ENCODE data around the gene TBCD.

The TBCD gene

GRCh38 chr17:82889496-82890338 is 137.9 kb downstream of the TBCD start:
- DNase-seq = no peak

DNA sequence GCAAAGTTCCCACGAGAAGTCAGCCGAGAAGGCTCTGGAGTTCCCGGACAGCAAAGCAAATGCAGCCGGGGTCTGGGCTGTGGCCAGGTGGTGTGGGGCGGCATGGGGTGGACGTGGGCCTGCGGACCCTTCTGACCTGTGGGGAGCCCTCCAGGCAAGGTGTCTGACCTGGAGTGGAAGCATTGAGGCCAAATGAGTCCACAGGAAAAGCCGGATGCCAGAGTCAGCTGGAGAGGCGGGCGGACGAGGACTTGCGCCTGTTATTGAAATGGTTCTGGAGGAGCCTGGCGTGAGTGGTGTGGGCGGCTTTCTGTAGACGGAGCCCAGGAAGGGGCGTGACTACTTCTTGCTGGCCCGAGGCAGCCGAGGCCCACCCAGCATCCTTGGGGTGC is 138.5 kb downstream of the TBCD start:
- no peak for DNase-seq

DNA sequence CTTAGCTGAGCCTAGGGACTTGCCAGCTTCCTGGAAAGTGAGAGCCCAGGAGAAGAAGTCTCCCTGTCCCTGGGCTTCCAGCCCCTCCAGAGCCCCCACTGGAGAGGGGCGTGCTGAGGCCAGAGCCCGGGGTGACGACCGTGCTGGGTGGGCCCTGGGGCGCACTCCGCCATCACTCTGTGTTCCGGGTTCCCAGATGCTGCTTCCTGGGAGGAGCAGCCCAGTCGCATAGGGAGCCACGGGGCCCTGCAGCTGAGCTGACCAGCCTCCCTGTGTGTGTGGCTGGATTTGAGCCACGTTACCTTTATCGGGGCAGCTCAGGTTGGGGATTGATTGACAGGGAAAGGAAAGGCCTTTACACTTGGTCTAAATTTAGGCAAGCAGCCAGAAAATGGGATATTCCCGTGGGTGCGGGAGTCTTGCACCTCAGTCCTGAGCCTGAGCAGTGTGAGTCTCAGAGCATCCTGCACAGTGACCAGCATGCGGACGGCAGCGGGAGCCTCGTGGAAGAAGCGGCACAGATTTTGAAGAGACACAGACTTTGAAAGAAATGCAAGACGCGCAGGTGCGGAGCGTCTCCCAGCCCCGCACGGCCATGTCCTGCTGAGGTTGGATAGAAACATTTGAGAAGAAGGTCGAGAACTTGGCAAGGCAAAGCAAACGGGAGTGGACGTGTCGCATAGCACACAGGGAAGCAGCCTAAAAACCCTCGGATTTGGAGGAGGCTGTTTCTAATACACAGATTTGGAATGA is 139.2 kb downstream of the TBCD start:
- no peak for DNase-seq

GRCh38 chr17:82891911-82892310 is 140.0 kb downstream of the TBCD start:
- no peak for DNase-seq

DNA sequence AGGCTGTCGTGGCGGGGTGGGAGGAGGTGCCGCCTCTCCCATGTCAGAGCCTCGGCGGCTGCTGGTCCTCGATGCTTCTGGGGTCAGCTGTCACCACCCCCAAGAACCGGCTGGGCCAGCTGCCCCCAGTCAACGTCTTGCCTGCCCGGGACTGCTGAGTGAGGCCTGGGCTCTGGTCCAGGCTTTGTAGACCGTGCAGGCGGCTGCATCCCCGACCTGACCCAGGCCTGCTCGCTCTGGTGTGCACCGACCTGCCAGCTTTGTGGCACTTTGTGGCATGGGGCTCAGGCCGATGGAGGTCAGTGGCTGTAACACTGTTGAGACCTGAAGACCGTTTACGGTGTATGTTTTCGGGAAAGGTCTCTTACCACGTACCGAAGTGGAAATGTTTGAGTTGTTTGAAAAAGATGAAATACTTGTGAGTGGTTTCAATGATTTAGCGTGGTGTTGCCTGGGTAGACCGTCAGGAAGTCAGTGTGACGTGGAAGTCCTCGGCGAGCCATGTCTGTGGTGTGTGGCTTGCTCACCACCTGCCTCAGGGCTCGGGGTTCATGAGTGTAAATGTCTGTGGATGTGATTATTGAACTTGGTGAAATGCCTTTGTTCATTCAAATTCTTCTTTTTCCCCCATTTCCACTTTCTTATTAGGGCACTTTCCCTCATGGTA is 141.2 kb downstream of the TBCD start:
- DNase-seq = peak; percentile 82

- no peak for DNase-seq
Observed at GRCh38 chr17:82893779-82894178, 141.9 kb downstream of the TBCD start.

GRCh38 chr17:82894389-82894788 is 142.5 kb downstream of the TBCD start:
- no peak for DNase-seq

DNA sequence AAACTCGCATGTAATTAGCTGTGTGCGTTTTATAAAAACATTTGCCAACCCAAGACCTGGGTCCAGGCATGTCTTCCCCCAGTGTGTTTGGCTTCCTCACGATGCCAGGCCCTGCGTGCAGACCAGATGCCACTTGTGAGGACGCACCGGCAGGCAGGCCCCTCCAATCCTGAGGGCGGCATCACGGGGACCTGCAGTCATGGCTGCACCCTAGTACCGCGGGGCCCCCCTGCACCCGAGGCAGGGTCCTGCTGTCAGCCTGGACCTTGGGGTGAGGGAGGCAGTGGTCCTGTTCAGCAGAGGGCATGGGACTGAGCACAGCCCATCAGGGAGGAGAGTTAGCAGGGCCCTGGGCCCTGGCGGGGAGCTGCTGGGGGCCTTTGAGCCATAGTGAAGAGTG is 143.2 kb downstream of the TBCD start:
- DNase-seq = no peak

DNA sequence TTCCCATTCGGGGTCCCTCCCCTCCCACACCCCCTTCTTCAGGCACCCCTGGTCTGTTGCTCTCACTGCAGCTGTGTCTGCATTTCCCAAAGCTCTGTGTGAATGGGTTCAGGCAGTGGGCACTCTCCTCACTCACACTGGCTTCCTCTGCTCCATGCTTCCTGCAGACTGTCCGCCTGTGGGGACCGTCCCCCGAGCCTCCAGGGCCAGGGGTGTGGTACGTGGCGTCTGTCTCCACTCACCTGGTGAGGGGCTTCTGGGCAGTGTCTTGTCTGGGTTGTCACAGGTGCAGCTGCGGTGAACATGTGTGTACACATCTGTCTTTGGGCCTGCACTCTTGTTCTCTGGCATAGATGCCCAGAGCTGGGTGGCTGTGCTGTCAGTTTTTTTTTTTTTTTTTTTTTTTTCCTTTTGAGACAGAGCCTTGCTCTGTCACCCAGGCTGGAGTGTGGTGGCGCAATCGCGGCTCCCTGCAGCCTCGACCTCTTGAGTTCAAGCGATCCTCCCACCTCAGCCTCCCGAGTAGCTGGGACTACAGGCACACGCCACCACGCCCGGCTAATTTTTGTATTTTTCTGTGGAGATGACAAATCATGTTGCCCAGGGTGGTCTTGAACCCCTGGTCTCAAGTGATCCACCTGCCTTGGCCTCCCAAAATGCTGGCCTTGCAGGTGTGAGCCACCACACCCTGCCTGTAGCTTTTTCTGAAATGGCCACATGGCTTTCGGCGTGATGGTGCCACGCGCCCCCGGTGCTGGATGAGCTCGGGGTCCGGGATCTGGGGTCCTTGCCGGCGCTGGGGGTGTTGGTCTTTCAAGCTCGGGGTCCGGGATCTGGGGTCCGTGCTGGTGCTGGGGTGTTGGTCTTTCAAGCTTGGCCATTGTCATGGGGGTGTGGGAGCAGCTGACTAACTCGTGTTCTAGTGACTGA is 144.5 kb downstream of the TBCD start:
- no peak for DNase-seq

DNA sequence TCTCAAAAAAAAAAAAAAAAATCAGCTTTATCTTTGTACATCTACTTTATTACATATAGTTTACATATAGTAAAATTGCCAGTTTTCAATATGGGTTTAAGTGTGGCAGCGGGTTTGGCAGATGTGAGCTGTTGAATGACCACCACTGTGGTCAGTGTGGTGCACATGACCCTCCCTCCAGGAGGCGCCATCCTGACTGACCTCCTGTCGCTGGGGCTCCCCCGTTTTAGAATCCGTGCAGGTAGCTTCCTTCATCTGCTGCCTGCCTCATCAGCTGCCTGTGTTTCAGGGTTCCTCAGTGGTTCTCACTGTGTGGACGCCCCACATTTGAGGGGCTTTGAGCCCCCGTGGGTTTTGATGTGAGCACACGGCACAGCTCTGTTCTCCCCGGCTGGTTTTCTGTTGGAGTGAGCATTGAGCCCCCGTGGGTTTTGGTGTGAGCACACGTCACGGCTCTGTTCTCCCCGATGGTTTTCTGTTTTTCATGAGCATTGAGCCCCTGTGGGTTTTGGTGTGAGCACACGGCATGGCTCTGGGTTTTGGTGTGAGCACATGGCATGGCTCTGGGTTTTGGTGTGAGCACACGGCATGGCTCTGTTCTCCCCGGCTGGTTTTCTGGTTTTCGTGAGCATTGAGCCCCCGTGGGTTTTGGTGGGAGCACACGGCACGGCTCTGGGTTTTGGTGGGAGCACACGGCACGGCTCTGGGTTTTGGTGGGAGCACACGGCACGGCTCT is 145.8 kb downstream of the TBCD start:
- no peak for DNase-seq

DNA sequence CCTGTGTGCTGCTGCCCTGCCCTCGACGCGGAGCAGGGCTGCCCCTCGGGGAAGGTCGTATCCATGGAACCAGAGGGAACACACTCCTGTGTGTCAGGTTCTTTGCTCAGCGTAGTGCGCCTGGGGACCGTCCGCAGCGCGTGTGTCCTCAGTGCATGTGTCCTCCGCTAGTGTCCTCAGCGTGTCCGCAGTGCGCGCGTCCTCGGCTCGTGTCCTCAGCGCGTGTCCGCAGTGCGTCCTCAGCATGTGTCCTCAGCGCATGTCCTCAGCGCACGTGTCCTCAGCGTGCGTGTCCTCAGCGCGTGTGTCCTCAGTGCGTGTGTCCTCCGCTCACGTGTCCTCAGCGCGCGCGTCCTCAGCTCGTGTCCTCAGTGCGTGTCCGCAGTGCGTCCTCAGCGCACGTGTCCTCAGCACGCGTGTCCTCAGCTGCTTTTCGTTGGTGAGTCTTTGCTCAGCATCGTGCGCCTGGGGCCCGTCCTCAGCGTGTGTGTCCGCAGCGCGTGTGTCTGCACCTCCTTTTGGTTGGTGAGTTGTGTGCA is 147.2 kb downstream of the TBCD start:
- no peak for DNase-seq

DNA sequence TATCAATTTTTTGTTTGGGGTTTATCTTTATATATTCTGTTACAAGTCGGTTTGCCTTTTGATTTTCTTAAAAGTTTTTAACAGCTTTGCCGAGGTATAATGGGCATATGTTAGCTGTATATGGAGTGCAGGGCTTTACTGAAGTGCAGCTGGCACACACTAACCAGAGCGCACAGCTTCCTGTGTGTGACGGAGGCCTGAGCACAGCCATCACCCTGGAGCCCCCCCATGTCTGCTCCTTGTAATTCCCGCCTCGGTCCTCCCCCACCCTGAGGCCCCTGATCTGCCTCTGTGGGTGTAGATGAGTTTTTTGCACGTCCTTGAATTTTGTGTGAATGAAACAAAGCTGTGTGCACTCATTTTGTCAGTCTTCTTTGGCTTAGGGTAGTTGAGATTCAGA is 148.1 kb downstream of the TBCD start:
- DNase-seq = no peak

- DNase-seq = no peak
Observed at GRCh38 chr17:82900741-82901140, 148.9 kb downstream of the TBCD start.

GRCh38 chr17:82901356-82901755 is 149.5 kb downstream of the TBCD start:
- DNase-seq = no peak

DNA sequence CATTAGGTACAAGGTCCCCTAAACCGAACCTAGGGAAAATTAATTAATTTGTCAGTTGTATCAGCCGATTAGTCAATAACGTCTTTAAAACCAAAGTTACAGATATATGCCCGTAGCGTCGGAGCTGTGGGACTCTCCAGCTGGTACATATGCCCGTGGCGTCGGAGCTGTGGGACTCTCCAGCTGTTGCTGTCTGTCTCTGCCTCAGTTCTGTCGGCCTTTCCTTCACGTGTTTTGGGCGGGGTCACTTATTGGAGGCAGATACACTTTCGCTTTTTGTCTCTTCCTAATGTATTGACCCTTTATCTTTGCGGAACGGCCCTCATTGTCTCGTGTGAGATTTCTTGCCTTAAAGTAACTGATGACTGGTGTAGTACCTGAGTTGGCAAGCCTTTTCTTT is 150.0 kb downstream of the TBCD start:
- no peak for DNase-seq

DNA sequence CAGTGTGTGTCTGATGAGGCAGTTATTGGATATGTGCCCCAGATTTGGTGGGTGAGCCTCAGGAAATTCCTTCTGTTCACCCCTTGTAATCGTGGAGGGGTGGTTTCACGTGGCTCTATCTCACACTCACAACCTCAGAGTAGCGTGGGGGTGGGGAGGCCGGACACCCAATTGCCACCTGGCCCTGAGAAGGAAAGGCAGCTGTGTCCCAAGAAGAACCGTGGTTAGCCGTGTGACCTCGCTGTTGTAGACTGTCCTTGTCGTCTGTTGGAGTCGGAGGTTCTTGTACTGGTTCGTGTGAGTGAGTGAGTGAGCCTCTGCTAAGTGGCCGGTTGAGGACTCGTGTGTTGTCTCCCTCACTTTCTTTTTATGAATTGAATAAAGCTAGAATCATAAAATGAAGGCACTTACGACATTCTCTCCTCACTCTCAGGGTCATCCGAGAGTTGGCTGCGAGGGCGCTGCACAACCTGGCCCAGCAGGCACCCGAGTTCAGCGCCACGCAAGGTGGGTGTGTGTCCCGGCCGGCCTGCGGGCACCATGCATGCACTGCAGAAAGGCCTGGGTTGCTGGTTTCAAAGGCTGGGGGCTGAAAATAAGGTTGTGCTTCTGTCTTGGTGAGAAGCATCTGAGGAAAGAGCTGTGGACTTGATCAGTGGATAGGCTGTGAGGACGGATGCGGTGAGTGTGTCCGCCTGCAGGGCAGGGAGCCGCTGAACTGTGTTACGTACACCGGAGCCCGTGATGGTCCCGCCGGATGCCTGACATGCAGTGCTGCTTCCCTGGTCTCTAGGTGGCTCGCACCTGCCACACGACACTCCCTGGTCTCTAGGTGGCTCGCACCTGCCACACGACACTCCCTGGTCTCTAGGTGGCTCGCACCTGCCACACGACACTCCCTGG is 151.4 kb downstream of the TBCD start:
- no peak for DNase-seq

DNA sequence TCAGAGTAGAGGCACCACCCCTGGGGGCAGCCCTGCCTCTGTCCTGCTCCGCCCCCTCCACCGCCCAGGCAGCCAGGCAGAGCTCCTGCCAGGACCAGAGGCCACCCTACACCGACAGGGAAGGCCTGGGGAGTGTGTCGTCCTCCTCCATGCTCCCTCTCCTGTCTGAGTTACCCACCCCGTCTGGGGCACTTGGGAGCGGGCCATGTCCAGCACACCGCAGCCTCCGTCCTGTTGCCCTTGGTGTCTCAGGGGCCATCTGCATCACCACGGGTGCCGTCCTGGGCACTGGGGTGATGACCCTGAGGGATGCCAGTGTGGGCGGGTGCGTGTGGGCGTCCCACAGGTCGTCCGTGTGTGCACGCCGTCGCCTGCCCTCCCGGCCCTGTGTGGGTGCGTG is 153.3 kb downstream of the TBCD start:
- no peak for DNase-seq

GRCh38 chr17:82907797-82908542 is 156.1 kb downstream of the TBCD start:
- DNase-seq = no peak

DNA sequence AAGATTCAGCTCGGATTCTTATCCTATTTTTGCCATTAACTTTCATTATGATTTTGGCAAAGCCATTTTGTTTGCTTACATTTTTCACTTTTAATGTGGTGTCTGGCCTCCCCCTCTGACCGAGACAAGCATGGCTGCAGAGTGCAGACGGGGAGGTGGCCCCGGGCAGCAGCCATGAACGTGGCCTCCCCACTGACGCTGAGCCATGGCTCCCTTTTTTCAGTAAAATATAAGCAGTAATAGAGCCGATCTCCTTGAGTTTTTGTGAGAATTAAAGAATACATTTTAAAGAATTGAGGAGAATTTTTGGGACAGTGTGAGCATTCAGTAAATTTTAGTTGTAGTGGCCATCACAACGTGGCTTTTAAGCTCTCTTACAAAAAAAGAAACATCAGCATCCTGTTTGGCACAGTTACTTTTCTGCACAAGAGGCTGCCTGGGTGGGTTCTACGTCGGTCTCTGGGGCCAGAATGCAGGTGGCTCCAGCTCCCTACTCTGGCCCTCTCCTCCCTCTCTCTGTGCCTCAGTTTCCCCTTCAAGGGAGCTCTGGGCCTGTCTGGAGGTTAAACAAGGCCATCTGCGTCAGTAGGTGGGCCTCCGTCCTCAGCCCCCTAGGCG is 156.8 kb downstream of the TBCD start:
- no peak for DNase-seq
